Choroid plexus epithelial cell (primary cell): ENCODE results near the gene EXOC4.

Experiments
- DNase-seq: peaks from one replicate; pipeline ENCODE4 v3.0.0-alpha.2; 2010; ENCODE audit warnings: low read depth
- H3K4me3 ChIP-seq: 2 replicates; pipeline ENCODE4 v1.5.1; 2011; ENCODE audit warnings: low read depth, mild to moderate bottlenecking, control low read depth, low read length, moderate library complexity
- CTCF ChIP-seq: conservative IDR thresholded peaks from 2 replicates; pipeline ENCODE4 v1.5.1; 2011; ENCODE audit warnings: low read depth, mild to moderate bottlenecking, control low read depth, inconsistent platforms, low read length, moderate library complexity

The EXOC4 gene

DNA sequence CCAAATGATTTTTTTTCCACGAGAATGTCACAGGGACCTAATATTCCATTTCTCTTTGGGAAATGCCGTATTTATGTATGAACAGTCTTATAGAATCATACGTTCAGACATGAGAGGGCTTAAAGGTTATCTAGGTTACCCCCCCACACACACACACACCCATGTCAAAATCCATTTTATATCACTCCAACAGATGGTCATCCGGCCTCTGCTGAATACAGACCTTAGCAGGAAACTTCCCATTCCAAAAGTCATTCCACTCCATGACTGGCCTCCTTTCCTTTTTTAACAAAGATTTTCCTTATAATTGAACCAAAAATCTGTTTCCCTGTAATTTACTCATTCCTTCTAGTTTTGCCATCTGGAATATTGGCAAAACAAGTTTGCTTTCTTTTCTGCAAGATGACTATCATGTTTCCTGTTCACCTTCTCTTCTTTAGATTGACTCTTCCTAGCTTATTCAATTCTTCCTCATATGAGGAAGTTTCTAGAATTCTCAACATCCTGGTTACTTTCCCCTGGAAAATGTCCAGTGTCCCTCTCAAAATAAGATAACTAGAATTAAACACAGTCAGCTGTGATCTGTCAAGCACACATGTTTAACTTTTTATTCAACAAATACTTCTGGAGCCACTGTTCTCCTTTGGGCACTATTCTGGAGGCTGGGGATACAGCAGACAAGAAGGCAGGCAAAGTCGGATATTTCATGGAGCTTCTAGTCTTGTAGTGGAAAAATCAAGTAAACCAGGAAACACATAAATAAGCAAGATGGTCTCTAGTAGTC lies 597.8 kb downstream of the EXOC4 start:
- no peak overlapping the region for H3K4me3 ChIP-seq
- TF ChIP-seq CTCF: no peak
- no peak for DNase-seq

DNA sequence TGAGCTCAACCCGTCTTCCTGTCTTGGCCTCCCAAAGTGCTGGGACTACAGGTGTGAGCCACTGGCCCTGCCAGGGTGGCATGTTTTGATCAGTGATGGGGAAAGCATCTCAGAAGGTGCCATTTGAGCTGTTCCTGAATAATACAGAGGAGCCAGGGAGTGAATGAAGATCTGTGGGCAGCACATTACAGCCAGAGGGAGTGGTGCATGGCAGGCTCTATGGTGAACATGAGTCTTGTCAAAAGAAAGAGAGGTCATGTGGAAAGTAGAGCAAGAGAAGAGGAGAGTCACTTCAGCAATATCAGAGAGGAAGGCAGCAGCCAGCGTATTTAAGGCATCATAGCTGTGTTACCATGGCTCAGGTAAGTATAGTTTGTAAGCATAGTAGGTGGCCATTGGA lies 598.5 kb downstream of the EXOC4 start:
- no peak for TF ChIP-seq CTCF
- no peak overlapping the region for H3K4me3 ChIP-seq
- no peak for DNase-seq

- no peak overlapping the region for H3K4me3 ChIP-seq
- peak; percentile 48 for TF ChIP-seq CTCF
- DNase-seq: peak; percentile 77
These were observed 600.9 kb downstream of the EXOC4 start for GRCh38 chr7:133853706-133854276.

GRCh38 chr7:133854739-133855138 lies 601.9 kb downstream of the EXOC4 start:
- H3K4me3 ChIP-seq: no peak overlapping the region
- peak; percentile 78 for DNase-seq

DNA sequence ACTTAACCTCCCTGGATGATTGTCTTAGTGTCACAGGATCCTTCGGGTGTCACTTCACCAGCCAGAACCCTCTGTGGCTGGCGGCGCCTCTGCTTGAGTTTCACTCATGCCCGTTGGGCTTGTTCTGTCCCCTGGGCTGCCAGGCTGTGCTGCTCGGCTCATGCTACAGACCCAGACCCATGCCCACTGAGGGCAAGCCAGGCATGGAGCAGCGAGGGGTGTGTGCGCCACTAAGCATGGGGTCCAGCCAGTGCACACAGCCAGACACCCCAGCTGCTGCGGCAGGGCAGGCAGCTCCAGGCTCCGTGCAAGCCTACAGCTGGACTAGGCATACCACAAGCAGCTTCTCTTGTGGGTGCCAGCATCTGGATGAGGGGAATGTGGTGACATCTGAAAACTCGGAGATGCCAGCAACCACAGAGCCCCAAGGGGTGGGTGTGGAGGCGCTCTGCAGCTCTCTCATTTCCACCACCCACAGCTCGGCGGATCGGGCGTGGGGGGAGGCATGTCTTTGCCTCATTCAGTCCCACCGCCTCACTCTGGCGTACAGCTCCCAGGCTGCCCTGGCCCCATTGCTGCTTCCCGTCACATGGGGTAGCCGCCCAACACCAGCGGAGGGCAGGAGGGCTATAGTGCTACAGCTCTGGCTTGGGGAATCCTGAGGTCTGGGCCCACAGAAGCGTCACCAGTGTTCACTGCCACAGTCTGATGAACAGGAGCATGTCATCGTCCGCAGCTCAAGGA lies 604.7 kb downstream of the EXOC4 start:
- DNase-seq: no peak
- H3K4me3 ChIP-seq: no peak overlapping the region
- TF ChIP-seq CTCF: no peak

More at GRCh38 chr7:133854739-133855138, 601.9 kb downstream of the EXOC4 start:
- peak; percentile 52 for TF ChIP-seq CTCF

- H3K4me3 ChIP-seq: no peak overlapping the region
- no peak for TF ChIP-seq CTCF
- DNase-seq: no peak
These were observed 605.4 kb downstream of the EXOC4 start for GRCh38 chr7:133858311-133858710.

- no peak overlapping the region for H3K4me3 ChIP-seq
- DNase-seq: no peak
- no peak for TF ChIP-seq CTCF
These were observed 606.4 kb downstream of the EXOC4 start for GRCh38 chr7:133859231-133859630.
